ENCODE measurements around the gene SPR.

GRCh38 chr2:72919414-72920317 is 32.5 kb downstream of the SPR start:
- TF ChIP-seq POLR2A (IDR thresholded peaks at IDR 0.05) = no peak
- no peak for TF ChIP-seq CTCF (IDR thresholded peaks at IDR 0.05)
